IgD-negative memory B cell (primary cell): ENCODE results near the gene NKAIN1. TPM values are rescaled to one million over a fixed set of nuclear protein-coding genes. Genes with fewer than 3 reads are reported as not detected.
"Not testable (repeated sequence)": the region's sequence is repeated elsewhere in the genome, so short reads cannot be mapped to it uniquely, and the experiment has no call there.

Experiments
- H3K27ac Mint-ChIP-seq, 3 donors: one replicate each; pipeline ENCODE4 v1.8.0; 2020 to 2022; ENCODE audit warnings: mild to moderate bottlenecking in 3 of 3, mixed read lengths in 3 of 3, moderate library complexity in 1 of 3
- H3K27me3 Mint-ChIP-seq: one replicate; pipeline ENCODE4 v1.8.0; 2021; ENCODE audit warnings: mixed read lengths
- H3K36me3 Mint-ChIP-seq: one replicate; pipeline ENCODE4 v1.8.0; 2020; ENCODE audit warnings: mild to moderate bottlenecking, mixed read lengths
- H3K4me1 Mint-ChIP-seq, 3 donors: one replicate each; pipeline ENCODE4 v1.8.0; 2020 to 2022; ENCODE audit warnings: mixed read lengths in 3 of 3, mild to moderate bottlenecking in 1 of 3
- H3K4me3 Mint-ChIP-seq, 4 donors: one replicate each; pipeline ENCODE4 v1.8.0; 2020 to 2022; ENCODE audit warnings: mild to moderate bottlenecking in 4 of 4, mixed read lengths in 4 of 4, moderate library complexity in 3 of 4
- H3K9me3 Mint-ChIP-seq, 3 donors: one replicate each; pipeline ENCODE4 v1.8.0; 2020 to 2021; ENCODE audit warnings: mixed read lengths in 3 of 3, mild to moderate bottlenecking in 1 of 3
- polyA plus RNA-seq: library from polyadenylated mRNA; unstranded; fragments of 300-500 nt; fragmentation: Illumina TruSeq; gene quantifications from one replicate; pipeline ENCODE4 v1.2.3, GENCODE V29; 2021

NKAIN1 gene
- polyA plus RNA-seq, 1 donor from 2014 or later, result not detected

GRCh38 chr1:31138797-31139521 is 100.7 kb downstream of the NKAIN1 start:
- H3K9me3 Mint-ChIP-seq, H3K27me3 Mint-ChIP-seq, H3K36me3 Mint-ChIP-seq: not testable (repeated sequence)

GRCh38 chr1:31137873-31138272 is 101.8 kb downstream of the NKAIN1 start:
- H3K36me3 Mint-ChIP-seq, H3K27me3 Mint-ChIP-seq, H3K4me1 Mint-ChIP-seq, H3K27ac Mint-ChIP-seq, H3K4me3 Mint-ChIP-seq, H3K9me3 Mint-ChIP-seq: not testable (repeated sequence)

More at GRCh38 chr1:31138797-31139521, 100.7 kb downstream of the NKAIN1 start:
- H3K27ac Mint-ChIP-seq, H3K4me1 Mint-ChIP-seq, H3K4me3 Mint-ChIP-seq: not testable (repeated sequence)

GRCh38 chr1:31135973-31136600 is 103.6 kb downstream of the NKAIN1 start:
- Mint-ChIP-seq H3K9me3 (peaks cover 0 to 2% (median 0%) of the 10 kb centered on the region in 3 donors), H3K4me3 (no peak overlapping the region), H3K4me1 (no peaks in the 10 kb centered on the region), H3K27ac (no peak overlapping the region), H3K36me3 (no peaks in the 10 kb centered on the region), H3K27me3 (no peaks in the 10 kb centered on the region)

- Mint-ChIP-seq H3K9me3 (no peaks in the 10 kb centered on the region), H3K4me1 (no peaks in the 10 kb centered on the region), H3K27me3 (no peaks in the 10 kb centered on the region), H3K4me3 (no peak overlapping the region), H3K27ac (no peak overlapping the region), H3K36me3 (no peaks in the 10 kb centered on the region)
Measured at GRCh38 chr1:31133368-31133767, 106.3 kb downstream of the NKAIN1 start.

Other genes with a start within 250 kb of the NKAIN1 start
- gene PUM1, start 174.2 kb downstream of the NKAIN1 start, polyA plus RNA-seq, result 88.0 TPM
- 66.0 TPM for gene SNRNP40, start 56.9 kb upstream of the NKAIN1 start, polyA plus RNA-seq
- 32.4 TPM for gene ZCCHC17, start 57.1 kb upstream of the NKAIN1 start, polyA plus RNA-seq
- gene FABP3, start 133.2 kb upstream of the NKAIN1 start, polyA plus RNA-seq, result not detected
- not detected for gene SERINC2, start 173.3 kb upstream of the NKAIN1 start, polyA plus RNA-seq